Ureter (tissue), 1 donor: Measurements from ENCODE around the gene PLPP4. TPM values are rescaled to one million over a fixed set of nuclear protein-coding genes. Genes with fewer than 3 reads are reported as not detected.

Experiments
- DNase-seq: peaks from one replicate; pipeline ENCODE4 v3.0.0-alpha.2; 2020; ENCODE audit warnings: low spot score
- total RNA-seq: library from RNA; stranded (reverse); gene quantifications from one replicate; pipeline ENCODE4 v1.2.4, GENCODE V29; 2023
- donor health status: DM: yes; HTN: yes; CAD: no.

The PLPP4 gene
- total RNA-seq, 1 donor from 2014 or later = not detected

DNA sequence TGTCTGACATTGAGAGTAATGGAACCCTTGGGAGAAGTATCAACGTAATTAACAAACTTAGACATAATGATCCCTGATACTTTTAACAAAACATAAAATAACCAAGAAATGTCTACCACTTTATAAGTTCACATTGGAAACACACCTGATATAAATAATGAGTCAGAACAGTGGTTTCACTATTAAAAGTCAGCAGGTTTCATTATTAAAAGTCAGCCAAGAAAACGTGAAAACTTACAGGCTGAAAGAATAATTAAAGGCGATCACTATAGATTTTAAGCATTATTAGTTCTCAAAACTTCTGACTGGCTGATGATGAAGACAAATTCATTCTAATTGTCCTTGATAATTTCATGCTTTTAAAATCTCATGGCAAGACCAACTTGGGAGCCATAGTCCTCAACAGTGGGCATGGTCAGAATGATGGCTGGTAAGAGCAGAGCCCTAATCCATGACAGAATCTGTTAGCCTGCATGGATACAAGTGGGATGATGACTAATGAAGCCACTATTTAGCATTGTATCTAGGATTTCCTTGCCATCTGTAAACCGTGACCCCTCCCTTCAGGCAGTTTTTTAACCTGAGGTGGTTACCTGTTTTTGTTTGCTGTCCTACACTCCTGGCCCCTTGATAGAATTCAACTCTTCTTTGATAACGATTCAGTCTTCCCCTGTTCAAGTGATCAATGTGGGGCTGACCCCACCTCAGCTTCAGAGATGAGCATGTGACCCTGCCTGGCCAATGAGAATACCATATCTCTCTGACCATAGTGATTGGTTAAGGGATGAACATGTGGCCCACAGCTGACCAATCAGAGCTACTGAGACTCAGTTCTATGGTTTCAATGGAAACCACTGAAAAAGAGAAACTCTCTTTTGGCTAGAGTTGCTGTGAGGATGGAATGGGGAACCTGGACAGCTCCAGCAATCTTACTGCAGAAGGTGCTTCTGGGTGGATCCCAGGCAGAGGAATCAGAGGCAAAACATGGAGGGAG is 151.0 kb downstream of the PLPP4 start:
- DNase-seq = no peak

- DNase-seq = no peak
These were observed 152.0 kb downstream of the PLPP4 start for GRCh38 chr10:120609006-120609405.

GRCh38 chr10:120610791-120611190 is 153.8 kb downstream of the PLPP4 start:
- DNase-seq = no peak

GRCh38 chr10:120612756-120613155 is 155.7 kb downstream of the PLPP4 start:
- no peak for DNase-seq

- no peak for DNase-seq
These were observed 156.2 kb downstream of the PLPP4 start for GRCh38 chr10:120613180-120613579.

- no peak for DNase-seq
These were observed 157.7 kb downstream of the PLPP4 start for GRCh38 chr10:120614680-120615079.

DNA sequence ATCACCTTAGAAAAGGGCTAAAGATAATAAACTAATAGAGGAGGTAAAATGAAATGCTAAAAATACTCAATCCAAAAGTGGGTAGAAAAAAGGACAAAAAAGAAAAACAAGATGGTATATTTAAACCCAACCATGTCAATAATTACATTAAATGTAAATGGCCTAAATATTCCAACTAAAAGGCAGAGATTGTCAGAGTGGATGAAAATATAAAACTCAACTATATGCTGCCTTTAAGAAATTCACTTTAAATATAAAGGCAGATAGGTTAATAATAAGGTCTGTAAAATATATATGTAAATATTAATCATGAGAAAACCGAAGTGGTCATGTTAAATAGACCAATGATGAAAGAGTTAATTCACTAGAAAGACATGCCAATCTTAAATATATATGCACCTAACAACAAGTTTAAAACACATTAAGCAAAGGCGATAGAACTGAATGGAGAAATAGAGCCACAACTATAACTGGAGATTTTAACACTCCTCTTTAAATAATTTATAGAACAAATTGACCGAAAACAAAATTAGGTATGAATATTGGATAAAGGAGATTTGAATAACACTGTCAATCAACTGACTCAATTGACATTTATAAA is 159.4 kb downstream of the PLPP4 start:
- DNase-seq = no peak

DNA sequence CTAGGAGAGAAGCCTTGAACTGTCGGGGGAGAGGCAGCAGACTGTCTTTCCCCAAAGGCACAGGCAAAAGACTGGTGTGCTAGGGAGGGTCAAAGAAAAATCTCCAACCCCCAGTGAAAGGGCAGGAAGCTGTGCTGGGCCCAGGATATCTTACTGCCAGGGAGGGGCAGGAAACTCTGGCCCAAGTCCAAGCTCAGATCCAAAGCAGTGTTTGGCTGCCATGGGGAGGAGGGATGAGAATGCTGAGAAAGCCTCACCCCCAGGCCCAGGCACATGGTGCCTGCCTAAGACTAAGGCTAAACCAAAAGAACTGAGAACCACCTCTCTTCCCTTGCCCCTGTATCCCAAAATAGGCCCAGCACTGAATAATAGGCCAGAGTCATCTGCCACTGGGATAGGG is 171.2 kb downstream of the PLPP4 start:
- no peak for DNase-seq

DNA sequence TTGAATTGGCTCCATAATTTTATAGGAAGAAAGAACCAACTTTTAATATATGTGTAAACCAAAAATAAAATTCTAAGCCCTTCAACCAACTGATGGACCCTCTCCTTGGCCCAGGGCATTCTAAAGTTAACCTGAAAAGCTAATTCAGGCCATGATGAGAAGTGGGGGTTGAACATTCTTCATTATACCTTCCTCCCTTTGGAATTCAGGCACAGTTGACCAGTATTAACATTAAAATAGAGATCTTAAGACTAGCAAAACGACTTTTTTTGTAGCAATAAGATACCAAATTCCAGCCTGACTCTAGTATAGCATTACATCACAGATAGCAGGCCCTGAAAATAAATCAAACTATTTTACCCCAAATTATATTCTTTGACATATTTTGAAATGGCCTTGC is 173.2 kb downstream of the PLPP4 start:
- no peak for DNase-seq

- DNase-seq = no peak
These were observed 175.0 kb downstream of the PLPP4 start for GRCh38 chr10:120632047-120632446.

- DNase-seq = no peak
These were observed 175.9 kb downstream of the PLPP4 start for GRCh38 chr10:120632942-120633341.

DNA sequence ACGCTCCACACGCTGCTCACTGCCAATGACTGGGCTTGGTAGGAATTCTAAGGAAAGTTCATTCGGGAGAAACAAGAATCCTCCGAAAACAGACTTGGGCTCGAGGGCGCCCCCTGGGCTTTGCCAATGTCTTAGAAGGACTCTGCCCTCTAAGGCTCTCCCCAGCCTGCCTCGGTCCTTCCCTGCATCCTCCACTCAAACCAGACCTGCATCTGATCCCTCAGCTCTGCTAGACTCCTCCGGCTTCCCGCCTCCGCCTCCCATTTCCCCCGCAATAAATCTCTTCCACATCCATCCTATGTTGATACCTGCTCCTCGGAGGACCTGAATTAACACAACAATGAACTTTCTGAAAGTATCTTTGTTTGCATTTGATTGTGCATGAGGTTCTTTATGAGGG is 177.6 kb downstream of the PLPP4 start:
- DNase-seq = no peak
